Hematopoietic multipotent progenitor cell treated with erythropoietin and hydrocortisone succinate and interleukin-3 and kit ligand, for 17 days (in vitro differentiated cells): Measurements from ENCODE around the gene RNF113B.

Source experiments
- DNase-seq: peaks from one replicate; pipeline ENCODE4 v3.0.0-alpha.2; 2015; ENCODE audit warnings: low spot score

Gene RNF113B

GRCh38 chr13:98203646-98204326, 26.7 kb upstream of the RNF113B start:
- no peak for DNase-seq

- no peak for DNase-seq
Measured at GRCh38 chr13:98201984-98202383, 24.9 kb upstream of the RNF113B start.

- no peak for DNase-seq
Measured at GRCh38 chr13:98201189-98201588, 24.1 kb upstream of the RNF113B start.

GRCh38 chr13:98200211-98200878, 23.3 kb upstream of the RNF113B start:
- DNase-seq = no peak

GRCh38 chr13:98199480-98199879, 22.4 kb upstream of the RNF113B start:
- no peak for DNase-seq

- DNase-seq = no peak
Measured at GRCh38 chr13:98198683-98199082, 21.6 kb upstream of the RNF113B start.

- DNase-seq = no peak
Measured at GRCh38 chr13:98195054-98195791, 18.2 kb upstream of the RNF113B start.

GRCh38 chr13:98192008-98192407, 14.9 kb upstream of the RNF113B start:
- no peak for DNase-seq

GRCh38 chr13:98190889-98191444, 13.9 kb upstream of the RNF113B start:
- DNase-seq = no peak

GRCh38 chr13:98189841-98190505, 12.9 kb upstream of the RNF113B start:
- no peak for DNase-seq

- DNase-seq = no peak
Measured at GRCh38 chr13:98188544-98189166, 11.6 kb upstream of the RNF113B start.

- no peak for DNase-seq
Measured at GRCh38 chr13:98187965-98188261, 10.8 kb upstream of the RNF113B start.

- DNase-seq = no peak
Measured at GRCh38 chr13:98187155-98187964, 10.3 kb upstream of the RNF113B start.

- no peak for DNase-seq
Measured at GRCh38 chr13:98184792-98185191, 7.7 kb upstream of the RNF113B start.

GRCh38 chr13:98182589-98182988, 5.5 kb upstream of the RNF113B start:
- DNase-seq = no peak

- DNase-seq = no peak
Measured at GRCh38 chr13:98182153-98182552, 5.1 kb upstream of the RNF113B start.

- no peak for DNase-seq
Measured at GRCh38 chr13:98181111-98181815, 4.2 kb upstream of the RNF113B start.

- no peak for DNase-seq
Measured at GRCh38 chr13:98180092-98180491, 3.0 kb upstream of the RNF113B start.

- DNase-seq = no peak
Measured at GRCh38 chr13:98175823-98176222, 1.2 kb downstream of the RNF113B start.

GRCh38 chr13:98175043-98175442, 2.0 kb downstream of the RNF113B start:
- no peak for DNase-seq

- DNase-seq = no peak
Measured at GRCh38 chr13:98174307-98174706, 2.8 kb downstream of the RNF113B start.
